Calu3 (cell line): ENCODE measurements around the gene MYB. TPM values are rescaled to one million over a fixed set of nuclear protein-coding genes. Genes with fewer than 3 reads are reported as not detected.

Experiments used
- BruUV-seq: library from RNA; stranded (reverse); fragments of 400-500 nt; replicated peaks from 2 replicates; lab custom pipeline; 2021; lab: Mats Ljungman, UMichigan
- CTCF ChIA-PET: fragments of 300-600 bp; sonication (Branson Sonifier 250); formaldehyde crosslinking; loops from one replicate; lab custom pipeline; 2022; ENCODE audit warnings: antibody characterized with exemption; lab: Charles Lee
- DNase-seq: peaks from one replicate; pipeline ENCODE4 v3.0.0; 2022
- H3K27ac Mint-ChIP-seq: one replicate; pipeline ENCODE4 v1.8.0; 2022; ENCODE audit warnings: mixed read lengths; ENCODE audit not compliant: unreplicated experiment
- H3K27me3 Mint-ChIP-seq: one replicate; pipeline ENCODE4 v1.8.0; 2022; ENCODE audit warnings: mixed read lengths; ENCODE audit not compliant: unreplicated experiment
- H3K36me3 Mint-ChIP-seq: one replicate; pipeline ENCODE4 v1.8.0; 2022; ENCODE audit warnings: mild to moderate bottlenecking, moderate library complexity, mixed read lengths; ENCODE audit not compliant: insufficient read depth, unreplicated experiment
- H3K4me1 Mint-ChIP-seq: one replicate; pipeline ENCODE4 v1.8.0; 2022; ENCODE audit warnings: mild to moderate bottlenecking, low read depth, mixed read lengths; ENCODE audit not compliant: unreplicated experiment
- H3K4me3 Mint-ChIP-seq: one replicate; pipeline ENCODE4 v1.8.0; 2022; ENCODE audit warnings: mild to moderate bottlenecking, low read depth, moderate library complexity, mixed read lengths; ENCODE audit not compliant: unreplicated experiment
- H3K9me3 Mint-ChIP-seq: one replicate; pipeline ENCODE4 v1.8.0; 2022; ENCODE audit warnings: low read depth, mixed read lengths; ENCODE audit not compliant: unreplicated experiment
- intact Hi-C: fragments of 100-400 bp; cut with micrococcal nuclease; formaldehyde crosslinking; loops from one replicate; pipeline ENCODE4 v1.10.0; 2022; ENCODE audit not compliant: unreplicated experiment
- total RNA-seq: library from RNA; stranded (reverse); gene quantifications from 2 replicates; pipeline ENCODE4 v1.2.3, GENCODE V29; 2022
- TF ChIP-seq, protein P1 (sequence below): fragments of 200-600 bp; IDR thresholded peaks from one replicate; pipeline ENCODE4 v1.8.0; 2022; ENCODE audit warnings: antibody characterized with exemption; ENCODE audit not compliant: unreplicated experiment

MYB gene
- total RNA-seq, 1 experiment from 2014 or later = 3.1 TPM

DNA sequence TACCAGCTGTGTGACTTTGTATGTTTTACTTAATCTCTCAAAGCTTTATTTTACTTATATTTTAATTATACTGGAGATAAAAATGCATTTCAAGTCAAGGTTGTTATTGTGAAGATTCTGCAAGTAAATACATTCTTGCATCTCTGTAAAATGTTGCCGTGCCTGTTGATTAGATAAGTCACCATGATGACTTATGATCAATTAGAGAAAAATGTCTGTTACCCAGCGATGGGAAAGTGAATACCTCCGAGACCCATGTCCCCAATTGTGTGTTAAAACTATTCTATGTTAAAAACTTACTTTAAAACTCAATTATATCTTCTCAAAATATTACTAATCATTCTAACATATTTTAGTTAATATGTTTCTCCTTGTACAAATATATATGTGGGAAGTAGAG lies 39.9 kb downstream of the MYB start:
- CTCF ChIA-PET = no interaction called here
- intact Hi-C loops = no loop called here
- H3K27ac Mint-ChIP-seq = no peak overlapping the region

DNA sequence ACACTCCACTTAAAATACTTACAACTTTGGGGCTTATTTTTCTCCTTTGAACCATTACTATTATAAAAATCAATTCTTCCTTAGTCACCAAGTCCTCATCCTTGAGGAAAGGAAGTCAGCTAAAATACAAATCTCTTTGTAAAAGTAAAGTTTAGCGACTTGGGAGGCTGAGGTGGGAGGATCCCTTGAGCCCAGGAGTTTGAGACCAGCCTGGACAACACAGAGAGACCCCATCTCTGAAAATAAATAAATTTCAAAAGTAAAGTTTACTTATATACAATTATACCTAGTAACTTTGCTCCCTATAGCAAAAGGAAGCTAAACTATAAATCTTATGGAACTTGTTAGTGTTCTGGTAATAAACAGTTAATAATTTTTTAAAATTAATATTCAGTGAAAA lies 40.4 kb downstream of the MYB start:
- Mint-ChIP-seq H3K9me3 (no peaks in the 10 kb centered on the region), H3K27me3 (no peaks in the 10 kb centered on the region), H3K4me1 (no peaks in the 10 kb centered on the region), H3K36me3 (no peaks in the 10 kb centered on the region), H3K27ac (no peak overlapping the region), H3K4me3 (no peak overlapping the region)
- intact Hi-C loops = no loop called here
- TF ChIP-seq, protein P1, sequence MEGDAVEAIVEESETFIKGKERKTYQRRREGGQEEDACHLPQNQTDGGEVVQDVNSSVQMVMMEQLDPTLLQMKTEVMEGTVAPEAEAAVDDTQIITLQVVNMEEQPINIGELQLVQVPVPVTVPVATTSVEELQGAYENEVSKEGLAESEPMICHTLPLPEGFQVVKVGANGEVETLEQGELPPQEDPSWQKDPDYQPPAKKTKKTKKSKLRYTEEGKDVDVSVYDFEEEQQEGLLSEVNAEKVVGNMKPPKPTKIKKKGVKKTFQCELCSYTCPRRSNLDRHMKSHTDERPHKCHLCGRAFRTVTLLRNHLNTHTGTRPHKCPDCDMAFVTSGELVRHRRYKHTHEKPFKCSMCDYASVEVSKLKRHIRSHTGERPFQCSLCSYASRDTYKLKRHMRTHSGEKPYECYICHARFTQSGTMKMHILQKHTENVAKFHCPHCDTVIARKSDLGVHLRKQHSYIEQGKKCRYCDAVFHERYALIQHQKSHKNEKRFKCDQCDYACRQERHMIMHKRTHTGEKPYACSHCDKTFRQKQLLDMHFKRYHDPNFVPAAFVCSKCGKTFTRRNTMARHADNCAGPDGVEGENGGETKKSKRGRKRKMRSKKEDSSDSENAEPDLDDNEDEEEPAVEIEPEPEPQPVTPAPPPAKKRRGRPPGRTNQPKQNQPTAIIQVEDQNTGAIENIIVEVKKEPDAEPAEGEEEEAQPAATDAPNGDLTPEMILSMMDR = no peak
- CTCF ChIA-PET = no interaction called here
- no TSS peak for BruUV-seq
- DNase-seq = no peak

More for the DNA sequence above, 39.9 kb downstream of the MYB start:
- Mint-ChIP-seq H3K27me3 (no peaks in the 10 kb centered on the region), H3K36me3 (no peaks in the 10 kb centered on the region), H3K9me3 (no peaks in the 10 kb centered on the region), H3K4me3 (no peak overlapping the region), H3K4me1 (no peaks in the 10 kb centered on the region)
- TF ChIP-seq, protein P1 = no peak
- BruUV-seq = no TSS peak
- DNase-seq = no peak

DNA sequence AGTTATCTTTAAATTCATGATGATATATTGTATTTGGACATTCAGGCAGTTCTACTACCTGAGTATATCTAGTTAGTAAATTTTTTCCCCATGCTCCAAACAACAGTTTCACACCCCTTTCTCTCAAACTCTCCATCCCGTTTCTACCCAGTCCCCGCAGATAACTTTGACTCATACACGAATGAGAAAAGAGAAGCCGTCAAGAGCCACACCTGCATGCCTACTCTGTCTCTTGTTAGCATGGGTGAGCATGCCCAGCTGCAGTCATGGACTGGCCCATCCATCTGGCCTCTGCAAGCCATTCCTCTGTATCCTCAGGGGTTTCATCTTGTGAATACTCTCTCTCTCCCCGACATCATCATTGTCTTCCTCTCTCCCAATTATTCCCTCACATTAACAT lies 41.5 kb downstream of the MYB start:
- no TSS peak for BruUV-seq
- H3K4me1 Mint-ChIP-seq = no peaks in the 10 kb centered on the region
- TF ChIP-seq, protein P1 = no peak
- no peak for DNase-seq
- no peaks in the 10 kb centered on the region for H3K9me3 Mint-ChIP-seq
- no peak overlapping the region for H3K4me3 Mint-ChIP-seq
- intact Hi-C loops = no loop called here
- H3K27me3 Mint-ChIP-seq = no peaks in the 10 kb centered on the region
- no peaks in the 10 kb centered on the region for H3K36me3 Mint-ChIP-seq
- H3K27ac Mint-ChIP-seq = no peak overlapping the region
- CTCF ChIA-PET = no interaction called here

DNA sequence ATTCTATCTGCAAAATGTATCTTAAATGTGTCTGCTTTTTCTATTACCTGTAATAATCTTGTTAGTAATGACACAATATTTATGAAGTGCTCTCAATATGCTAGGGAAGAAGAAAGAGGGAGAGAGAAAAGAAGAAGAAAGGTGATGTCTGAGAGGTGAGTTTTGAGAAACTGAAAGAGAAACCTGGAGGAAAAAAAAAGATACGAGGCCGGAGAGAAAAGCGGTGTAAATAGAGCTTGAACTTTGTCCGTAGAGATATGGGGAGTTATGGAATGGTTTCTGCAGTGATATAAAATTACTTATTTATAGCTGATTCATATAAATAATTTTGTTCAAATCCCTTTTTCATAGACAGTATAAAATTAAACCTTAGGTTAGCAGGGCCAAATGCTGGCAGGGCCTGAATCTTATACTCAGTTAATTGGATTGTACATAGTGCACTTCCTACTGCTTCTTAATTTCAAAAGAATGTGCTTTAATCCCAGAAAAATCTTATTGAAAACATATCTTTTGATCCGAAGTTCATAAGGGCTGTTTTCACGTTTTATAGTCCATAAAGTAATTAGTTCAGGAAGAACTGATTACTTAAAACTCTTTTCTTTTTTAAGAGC lies 43.0 kb downstream of the MYB start:
- H3K27me3 Mint-ChIP-seq = no peaks in the 10 kb centered on the region
- no TSS peak for BruUV-seq
- intact Hi-C loops = no loop called here
- H3K4me1 Mint-ChIP-seq = no peaks in the 10 kb centered on the region
- DNase-seq = no peak
- TF ChIP-seq, protein P1 = no peak
- H3K4me3 Mint-ChIP-seq = peak overlapping the region; percentile 4
- no peaks in the 10 kb centered on the region for H3K9me3 Mint-ChIP-seq
- H3K27ac Mint-ChIP-seq = peak overlapping the region; percentile 3
- H3K36me3 Mint-ChIP-seq = no peaks in the 10 kb centered on the region
- CTCF ChIA-PET = no interaction called here
